Mucosa of rectum (tissue), 2 donors: ENCODE measurements around the gene COL6A5.

ENCODE experiments used
- H3K27ac ChIP-seq, 2 donors: one replicate each; pipeline ENCODE4 v1.7.0; 2013; ENCODE audit warnings: inconsistent platforms in 2 of 2, low read depth in 2 of 2, low read length in 2 of 2
- H3K27me3 ChIP-seq, 2 donors: one replicate each; pipeline ENCODE4 v1.7.0; 2013; ENCODE audit warnings: low read length in 2 of 2; ENCODE audit not compliant: control insufficient read depth in 2 of 2, insufficient read depth in 2 of 2
- H3K36me3 ChIP-seq, 2 donors: one replicate each; pipeline ENCODE4 v1.7.0; 2013; ENCODE audit warnings: low read length in 2 of 2; ENCODE audit not compliant: control insufficient read depth in 2 of 2, insufficient read depth in 2 of 2
- H3K4me1 ChIP-seq, 2 donors: one replicate each; pipeline ENCODE4 v1.7.0; 2013; ENCODE audit warnings: low read length in 2 of 2, mild to moderate bottlenecking in 1 of 2; ENCODE audit not compliant: control insufficient read depth in 2 of 2, insufficient read depth in 2 of 2
- H3K4me3 ChIP-seq, 2 donors: one replicate each; pipeline ENCODE4 v1.7.0; 2013; ENCODE audit warnings: low read length in 2 of 2
- H3K9ac ChIP-seq, 2 donors: one replicate each; pipeline ENCODE4 v1.7.0; 2013; ENCODE audit warnings: low read length in 2 of 2, low read depth in 1 of 2, mild to moderate bottlenecking in 1 of 2
- H3K9me3 ChIP-seq, 2 donors: one replicate each; pipeline ENCODE4 v1.7.0; 2013; ENCODE audit warnings: low read length in 2 of 2; ENCODE audit not compliant: control insufficient read depth in 2 of 2
- donor health status: healthy.
- donor health status: Normal muscosa, but diverticular disease.

Gene COL6A5

GRCh38 chr3:130411320-130411719 lies 65.8 kb downstream of the COL6A5 start:
- Histone ChIP-seq H3K4me3 (no peak overlapping the region), H3K27me3 (no peaks in the 10 kb centered on the region), H3K27ac (no peak overlapping the region), H3K4me1 (no peaks in the 10 kb centered on the region), H3K9me3 (no peaks in the 10 kb centered on the region), H3K36me3 (no peaks in the 10 kb centered on the region), H3K9ac (no peak overlapping the region)

DNA sequence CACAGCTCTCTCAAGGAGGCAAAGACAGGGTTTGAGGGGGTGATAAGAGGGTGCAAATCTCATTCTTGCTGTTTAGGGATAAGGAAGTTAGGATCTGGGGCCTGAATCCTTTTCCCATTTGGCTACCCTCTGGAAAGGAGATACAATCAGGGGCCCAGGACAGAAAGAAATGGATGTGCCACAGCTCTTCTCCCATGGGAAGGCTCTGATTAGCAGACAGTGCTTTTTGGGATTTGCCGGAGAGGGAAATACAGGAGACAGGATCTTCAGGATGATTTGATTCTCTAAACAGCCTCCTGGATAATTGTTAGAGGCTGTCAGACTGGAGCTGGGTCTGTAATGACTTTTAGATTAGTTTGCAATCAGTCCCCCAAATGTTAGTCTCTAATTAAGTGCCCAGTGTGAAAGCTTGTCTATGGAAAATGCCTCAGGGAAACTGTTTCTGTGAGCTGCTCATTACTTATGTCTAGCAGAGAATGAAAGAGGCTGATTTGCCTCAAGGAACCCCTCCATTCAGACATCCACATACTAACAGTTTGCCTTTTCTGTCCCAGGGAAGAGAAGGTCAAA lies 67.6 kb downstream of the COL6A5 start:
- Histone ChIP-seq H3K27ac (no peak overlapping the region), H3K4me1 (no peaks in the 10 kb centered on the region), H3K36me3 (no peaks in the 10 kb centered on the region)

GRCh38 chr3:130414457-130414856 lies 69.0 kb downstream of the COL6A5 start:
- Histone ChIP-seq H3K27ac (no peak overlapping the region), H3K27me3 (no peaks in the 10 kb centered on the region)

More for the DNA sequence above, 67.6 kb downstream of the COL6A5 start:
- Histone ChIP-seq H3K4me3 (no peak overlapping the region), H3K9me3 (no peaks in the 10 kb centered on the region), H3K9ac (no peak overlapping the region), H3K27me3 (no peaks in the 10 kb centered on the region)

GRCh38 chr3:130420466-130420865 lies 75.0 kb downstream of the COL6A5 start:
- H3K4me1 ChIP-seq: no peaks in the 10 kb centered on the region
- H3K27ac ChIP-seq: no peak overlapping the region

More at GRCh38 chr3:130414457-130414856, 69.0 kb downstream of the COL6A5 start:
- Histone ChIP-seq H3K9ac (no peak overlapping the region), H3K4me3 (no peak overlapping the region), H3K36me3 (no peaks in the 10 kb centered on the region), H3K4me1 (no peaks in the 10 kb centered on the region), H3K9me3 (no peaks in the 10 kb centered on the region)

DNA sequence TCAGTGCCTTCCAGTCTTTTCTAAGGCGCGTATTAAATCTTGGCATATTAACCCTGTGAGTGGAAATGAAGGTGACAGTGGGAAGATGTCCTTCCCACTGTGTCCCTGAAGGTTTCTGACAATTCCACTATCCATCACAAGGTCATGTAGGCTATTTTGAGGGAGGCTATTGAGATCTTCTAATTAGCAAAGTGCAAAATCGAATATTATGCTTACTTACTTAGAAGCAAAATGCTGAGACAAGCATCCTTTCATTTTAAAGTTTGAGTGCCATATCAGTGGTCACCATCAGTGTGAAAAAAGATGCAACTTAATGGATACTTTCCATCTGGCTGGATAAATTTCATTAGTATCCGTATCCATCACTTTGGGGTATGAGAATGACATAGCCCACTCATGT lies 77.6 kb downstream of the COL6A5 start:
- Histone ChIP-seq H3K27me3 (no peaks in the 10 kb centered on the region), H3K36me3 (no peaks in the 10 kb centered on the region), H3K4me1 (no peaks in the 10 kb centered on the region), H3K9ac (no peak overlapping the region), H3K27ac (no peak overlapping the region), H3K9me3 (no peaks in the 10 kb centered on the region), H3K4me3 (no peak overlapping the region)

More at GRCh38 chr3:130420466-130420865, 75.0 kb downstream of the COL6A5 start:
- Histone ChIP-seq H3K9ac (no peak overlapping the region), H3K4me3 (no peak overlapping the region), H3K9me3 (no peaks in the 10 kb centered on the region), H3K36me3 (no peaks in the 10 kb centered on the region), H3K27me3 (no peaks in the 10 kb centered on the region)

DNA sequence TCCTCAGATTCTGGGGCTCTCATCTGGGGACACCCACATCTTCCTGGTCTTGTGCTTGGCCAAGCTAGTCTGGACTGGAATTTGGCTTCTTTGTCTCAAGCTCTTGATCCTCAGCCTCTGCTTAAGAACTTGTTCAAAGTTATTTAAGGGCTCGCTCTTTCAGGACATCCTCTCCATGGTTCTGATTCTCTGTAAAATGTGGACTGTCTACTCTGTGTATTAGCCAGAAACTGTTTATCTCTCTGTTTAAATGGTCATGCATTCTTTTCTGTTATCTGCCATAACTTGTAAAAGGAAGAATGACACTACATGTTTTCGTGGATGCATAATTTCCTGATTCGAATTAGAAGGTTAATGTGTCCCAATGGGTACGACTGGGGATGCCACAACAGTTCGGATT lies 79.4 kb downstream of the COL6A5 start:
- Histone ChIP-seq H3K36me3 (no peaks in the 10 kb centered on the region), H3K4me1 (no peaks in the 10 kb centered on the region), H3K27me3 (no peaks in the 10 kb centered on the region), H3K9me3 (no peaks in the 10 kb centered on the region), H3K27ac (no peak overlapping the region), H3K4me3 (no peak overlapping the region), H3K9ac (no peak overlapping the region)

- Histone ChIP-seq H3K36me3 (no peaks in the 10 kb centered on the region), H3K9me3 (no peaks in the 10 kb centered on the region), H3K27ac (no peak overlapping the region), H3K27me3 (no peaks in the 10 kb centered on the region), H3K4me3 (no peak overlapping the region), H3K4me1 (no peaks in the 10 kb centered on the region), H3K9ac (no peak overlapping the region)
These were observed 80.0 kb downstream of the COL6A5 start for GRCh38 chr3:130425484-130425883.

DNA sequence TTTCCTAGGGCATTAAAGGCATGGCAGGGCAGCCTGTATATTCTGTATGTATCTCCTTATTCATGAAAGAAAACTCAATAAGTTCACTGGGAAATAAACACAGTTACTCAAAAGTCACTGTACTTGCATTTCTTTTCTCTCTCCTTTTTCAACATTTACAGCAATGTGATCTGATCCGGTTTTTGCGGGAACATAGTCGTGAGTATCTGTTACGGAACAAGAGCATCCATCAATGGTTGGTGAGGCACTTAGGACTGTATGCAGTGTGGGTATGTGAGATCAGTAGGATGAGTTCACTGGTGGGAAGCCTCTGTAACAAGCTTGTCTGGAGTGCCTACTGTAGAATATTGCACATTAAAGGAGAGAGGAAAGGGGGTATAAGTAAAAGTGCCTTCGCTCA lies 80.7 kb downstream of the COL6A5 start:
- Histone ChIP-seq H3K4me1 (no peaks in the 10 kb centered on the region), H3K27ac (no peak overlapping the region), H3K27me3 (no peaks in the 10 kb centered on the region)

GRCh38 chr3:130428871-130429712 lies 83.6 kb downstream of the COL6A5 start:
- no peaks in the 10 kb centered on the region for H3K4me1 ChIP-seq
- H3K27ac ChIP-seq: no peak overlapping the region
- H3K9ac ChIP-seq: no peak overlapping the region

More for the DNA sequence above, 80.7 kb downstream of the COL6A5 start:
- no peak overlapping the region for H3K4me3 ChIP-seq
- no peaks in the 10 kb centered on the region for H3K36me3 ChIP-seq
- H3K9me3 ChIP-seq: no peaks in the 10 kb centered on the region
- no peak overlapping the region for H3K9ac ChIP-seq

GRCh38 chr3:130429713-130430023 lies 84.2 kb downstream of the COL6A5 start:
- H3K4me3 ChIP-seq: no peak overlapping the region

More at GRCh38 chr3:130428871-130429712, 83.6 kb downstream of the COL6A5 start:
- Histone ChIP-seq H3K36me3 (no peaks in the 10 kb centered on the region), H3K4me3 (no peak overlapping the region), H3K9me3 (no peaks in the 10 kb centered on the region), H3K27me3 (no peaks in the 10 kb centered on the region)

More at GRCh38 chr3:130429713-130430023, 84.2 kb downstream of the COL6A5 start:
- Histone ChIP-seq H3K9me3 (no peaks in the 10 kb centered on the region), H3K27ac (no peak overlapping the region), H3K9ac (no peak overlapping the region), H3K36me3 (no peaks in the 10 kb centered on the region), H3K4me1 (no peaks in the 10 kb centered on the region), H3K27me3 (no peaks in the 10 kb centered on the region)
